ENCODE results near the gene SLC44A3.

Gene SLC44A3

GRCh38 chr1:94912263-94913184 is 92.4 kb downstream of the SLC44A3 start:
- no peak for DNase-seq

- DNase-seq: no peak
Measured at GRCh38 chr1:94917251-94917650, 97.1 kb downstream of the SLC44A3 start.

GRCh38 chr1:94919241-94920030 is 99.3 kb downstream of the SLC44A3 start:
- no peak for DNase-seq

GRCh38 chr1:94920061-94920460 is 99.9 kb downstream of the SLC44A3 start:
- DNase-seq: no peak

GRCh38 chr1:94921977-94922376 is 101.8 kb downstream of the SLC44A3 start:
- no peak for DNase-seq

GRCh38 chr1:94922761-94923331 is 102.7 kb downstream of the SLC44A3 start:
- DNase-seq: no peak

- peak in 1 of 2 experiments; percentile 20 for DNase-seq
Measured at GRCh38 chr1:94925004-94925403, 104.8 kb downstream of the SLC44A3 start.

GRCh38 chr1:94925561-94926125 is 105.5 kb downstream of the SLC44A3 start:
- DNase-seq: peak; percentile 81 to 89

GRCh38 chr1:94926126-94926914 is 106.2 kb downstream of the SLC44A3 start:
- peak; percentile 44 to 70 for DNase-seq

GRCh38 chr1:94926915-94927404 is 106.8 kb downstream of the SLC44A3 start, which contains the start of gene CNN3:
TSS of gene CNN3 (minus strand) at chr1:94927110. CDS start at chr1:94926894, 216 bp downstream.
- peak; percentile 84 to 98 for DNase-seq

GRCh38 chr1:94927405-94928175 is 107.4 kb downstream of the SLC44A3 start:
- peak; percentile 59 to 69 for DNase-seq

- no peak for DNase-seq
Measured at GRCh38 chr1:94928293-94928939, 108.3 kb downstream of the SLC44A3 start.

GRCh38 chr1:94929351-94930217 is 109.4 kb downstream of the SLC44A3 start:
- no peak for DNase-seq

GRCh38 chr1:94931254-94931841 is 111.2 kb downstream of the SLC44A3 start:
- DNase-seq: no peak

GRCh38 chr1:94934551-94934950 is 114.4 kb downstream of the SLC44A3 start:
- no peak for DNase-seq

- no peak for DNase-seq
Measured at GRCh38 chr1:94935034-94935433, 114.9 kb downstream of the SLC44A3 start.

- no peak for DNase-seq
Measured at GRCh38 chr1:94935476-94935875, 115.3 kb downstream of the SLC44A3 start.

- no peak for DNase-seq
Measured at GRCh38 chr1:94936861-94937620, 116.9 kb downstream of the SLC44A3 start.
